ENCODE measurements around the gene PIBF1. TPM values are rescaled to one million over a fixed set of nuclear protein-coding genes. Genes with fewer than 3 reads are reported as not detected.
"Not testable (repeated sequence)": the region's sequence is repeated elsewhere in the genome, so short reads cannot be mapped to it uniquely, and the experiment has no call there.

Gene PIBF1
- total RNA-seq, 1 donor from 2014 or later = 40.2 TPM

- Mint-ChIP-seq H3K27ac (no peak overlapping the region), H3K9me3 (no peaks in the 10 kb centered on the region)
Measured at GRCh38 chr13:72805676-72806346, 23.9 kb downstream of the PIBF1 start.

GRCh38 chr13:72806514-72806913, 24.6 kb downstream of the PIBF1 start:
- not testable (repeated sequence) for DNase-seq (ENCODE audit: low spot score in 2 of 2, unreplicated experiment in 2 of 2); H3K27ac Mint-ChIP-seq; H3K9me3 Mint-ChIP-seq; H3K4me3 Mint-ChIP-seq; H3K27me3 Mint-ChIP-seq (ENCODE audit: low read depth)
- Mint-ChIP-seq H3K36me3 (peaks cover 28% of the 10 kb centered on the region), H3K4me1 (peaks cover 14% of the 10 kb centered on the region)

More at GRCh38 chr13:72805676-72806346, 23.9 kb downstream of the PIBF1 start:
- no peak for DNase-seq (ENCODE audit: low spot score in 2 of 2, unreplicated experiment in 2 of 2)
- TF ChIP-seq CTCF (IDR thresholded peaks at IDR 0.05; ENCODE audit: unreplicated experiment) = no peak
- H3K36me3 Mint-ChIP-seq = peaks cover 32% of the 10 kb centered on the region
- H3K27me3 Mint-ChIP-seq (ENCODE audit: low read depth) = no peaks in the 10 kb centered on the region
- H3K4me3 Mint-ChIP-seq = no peak overlapping the region
- peaks cover 14% of the 10 kb centered on the region for H3K4me1 Mint-ChIP-seq

- TF ChIP-seq CTCF (IDR thresholded peaks at IDR 0.05; ENCODE audit: unreplicated experiment) = peak; percentile 98
- no peak for DNase-seq (ENCODE audit: low spot score in 2 of 2, unreplicated experiment in 2 of 2)
- Mint-ChIP-seq H3K4me3 (no peak overlapping the region), H3K36me3 (peaks cover 36% of the 10 kb centered on the region), H3K4me1 (peaks cover 9% of the 10 kb centered on the region), H3K9me3 (no peaks in the 10 kb centered on the region), H3K27me3 (ENCODE audit: low read depth) (no peaks in the 10 kb centered on the region), H3K27ac (no peak overlapping the region)
Measured at GRCh38 chr13:72808917-72809500, 27.1 kb downstream of the PIBF1 start.

- TF ChIP-seq CTCF (IDR thresholded peaks at IDR 0.05; ENCODE audit: unreplicated experiment) = no peak
- peaks cover 3% of the 10 kb centered on the region for H3K9me3 Mint-ChIP-seq
- peaks cover 16% of the 10 kb centered on the region for H3K4me1 Mint-ChIP-seq
- H3K36me3 Mint-ChIP-seq = peaks cover 26% of the 10 kb centered on the region
- H3K4me3 Mint-ChIP-seq = no peak overlapping the region
- no peak for DNase-seq (ENCODE audit: low spot score in 2 of 2, unreplicated experiment in 2 of 2)
- H3K27ac Mint-ChIP-seq = peak overlapping the region; percentile 69
- H3K27me3 Mint-ChIP-seq (ENCODE audit: low read depth) = no peaks in the 10 kb centered on the region
Measured at GRCh38 chr13:72820156-72820897, 38.4 kb downstream of the PIBF1 start.

- H3K9me3 Mint-ChIP-seq = peaks cover 3% of the 10 kb centered on the region
- H3K36me3 Mint-ChIP-seq = peaks cover 25% of the 10 kb centered on the region
- no peaks in the 10 kb centered on the region for H3K27me3 Mint-ChIP-seq (ENCODE audit: low read depth)
- no peak overlapping the region for H3K4me3 Mint-ChIP-seq
- no peak for TF ChIP-seq CTCF (IDR thresholded peaks at IDR 0.05; ENCODE audit: unreplicated experiment)
- H3K4me1 Mint-ChIP-seq = peaks cover 16% of the 10 kb centered on the region
- peak overlapping the region; percentile 39 for H3K27ac Mint-ChIP-seq
- DNase-seq (ENCODE audit: low spot score in 2 of 2, unreplicated experiment in 2 of 2) = no peak
Measured at GRCh38 chr13:72820898-72821279, 39.0 kb downstream of the PIBF1 start.

- no peak for DNase-seq (ENCODE audit: low spot score in 2 of 2, unreplicated experiment in 2 of 2)
- Mint-ChIP-seq H3K4me1 (peaks cover 26% of the 10 kb centered on the region), H3K36me3 (peaks cover 29% of the 10 kb centered on the region), H3K27me3 (ENCODE audit: low read depth) (no peaks in the 10 kb centered on the region), H3K4me3 (no peak overlapping the region), H3K27ac (peak overlapping the region; percentile 43), H3K9me3 (peaks cover 3% of the 10 kb centered on the region)
- TF ChIP-seq CTCF (IDR thresholded peaks at IDR 0.05; ENCODE audit: unreplicated experiment) = no peak
Measured at GRCh38 chr13:72823081-72823480, 41.1 kb downstream of the PIBF1 start.
